ENCODE results near the gene NDUFA12.

GRCh38 chr12:94969424-94969823, 34.1 kb downstream of the NDUFA12 start:
- TF ChIP-seq EP300 (IDR thresholded peaks at IDR 0.05; ENCODE audit: low read depth in 2 of 2, low read length in 2 of 2) (no peak), EP300 (CRISPR knock-in tag; IDR thresholded peaks at IDR 0.05; ENCODE audit: borderline replicate concordance) (no peak), CTCF (CRISPR knock-in tag; IDR thresholded peaks at IDR 0.05) (no peak), ZNF281 (CRISPR knock-in tag; IDR thresholded peaks at IDR 0.05; ENCODE audit: borderline replicate concordance) (no peak)
